GM12878 (cell line): ENCODE data around the gene SRCAP. TPM values are rescaled to one million over a fixed set of nuclear protein-coding genes. Genes with fewer than 3 reads are reported as not detected.

Experiments
- ATAC-seq: fragments of 200-7000 bp; cut with Tn5 transposase; 3 replicates; pipeline ENCODE4 v1.9.1; 2020; ENCODE audit warnings: mild to moderate bottlenecking, moderate library complexity
- BruUV-seq: library from RNA; stranded (reverse); fragments of 400-500 nt; replicated peaks from 2 replicates; lab custom pipeline; 2021; lab: Mats Ljungman, UMichigan
- CTCF ChIA-PET: fragments of 300-600 bp; sonication (Branson Sonifier 250); formaldehyde crosslinking; extraction: SDS; loops from one replicate; lab custom pipeline; 2021; ENCODE audit warnings: inconsistent platforms; lab: Yijun Ruan, JAX
- POLR2A ChIA-PET: fragments of 350-600 bp; formaldehyde crosslinking; extraction: SDS; loops from one replicate; lab custom pipeline; 2021; ENCODE audit warnings: inconsistent platforms; lab: Charles Lee
- RAD21 ChIA-PET: fragments of 300-600 bp; sonication (Branson Sonifier 250); formaldehyde crosslinking; loops from one replicate; lab custom pipeline; 2023; ENCODE audit warnings: antibody characterized with exemption; ENCODE audit not compliant: unreplicated experiment; lab: Charles Lee
- SMC1A ChIA-PET: fragments of 300-600 bp; sonication (Branson Sonifier 250); formaldehyde crosslinking; loops from one replicate; lab custom pipeline; 2023; ENCODE audit not compliant: unreplicated experiment, uncharacterized antibody; lab: Charles Lee
- DNase-seq: peaks from one replicate; pipeline ENCODE4 v3.0.0-alpha.2; 2011; ENCODE audit warnings: low read depth, low spot score
- FAIRE-seq: peaks from 3 replicates; lab custom pipeline; 2011; peaks lifted over from hg19 to GRCh38; lab: Jason Lieb, UNC
- H2AFZ ChIP-seq: 2 replicates; pipeline ENCODE4 v1.6.0; 2011; ENCODE audit warnings: low read depth, low read length, control low read depth; ENCODE audit not compliant: control insufficient read depth
- H3K27ac ChIP-seq: 2 replicates; pipeline ENCODE4 v1.5.1; 2011; ENCODE audit warnings: control low read depth; ENCODE audit not compliant: control insufficient read depth, insufficient read depth
- H3K27me3 ChIP-seq, 2 experiments: replicated peaks in 1 of 2; 2 replicates each; pipeline versions ENCODE4 v1.6.0 to v1.6.1; 2011; ENCODE audit warnings: low read length in 1 of 2; ENCODE audit not compliant: control insufficient read depth in 2 of 2, insufficient read depth in 2 of 2
- H3K36me3 ChIP-seq, 2 experiments: 2 replicates each; pipeline ENCODE4 v1.5.1; 2011; ENCODE audit warnings: low read length in 1 of 2; ENCODE audit not compliant: control insufficient read depth in 2 of 2, insufficient read depth in 2 of 2
- H3K4me1 ChIP-seq: 2 replicates; pipeline ENCODE4 v1.6.1; 2011; ENCODE audit warnings: mild to moderate bottlenecking, low read length, moderate library complexity, mixed read lengths; ENCODE audit not compliant: control insufficient read depth, insufficient read depth
- H3K4me2 ChIP-seq: 2 replicates; pipeline ENCODE4 v1.6.0; 2011; ENCODE audit warnings: control low read depth; ENCODE audit not compliant: control insufficient read depth, insufficient read depth
- H3K4me3 ChIP-seq: fragments of 200-600 bp; sonication (generic); 2 replicates; pipeline ENCODE4 v1.5.1; 2016
- H3K79me2 ChIP-seq: 2 replicates; pipeline ENCODE4 v1.6.0; 2011; ENCODE audit warnings: low read length; ENCODE audit not compliant: control insufficient read depth, insufficient read depth
- H3K9ac ChIP-seq: 2 replicates; pipeline ENCODE4 v1.8.0; 2011; ENCODE audit warnings: low read length, control low read depth, mixed read lengths; ENCODE audit not compliant: control insufficient read depth, insufficient read depth
- H3K9me3 ChIP-seq: replicated peaks from 3 replicates; pipeline ENCODE4 v1.5.1; 2011; ENCODE audit warnings: mild to moderate bottlenecking, low read length; ENCODE audit not compliant: control insufficient read depth, insufficient read depth
- H4K20me1 ChIP-seq: 2 replicates; pipeline ENCODE4 v1.6.0; 2011; ENCODE audit not compliant: control insufficient read depth, insufficient read depth
- ATF7 ChIP-seq: fragments of 450-650 bp; IDR thresholded peaks from 2 replicates; pipeline ENCODE4 v1.6.1; 2016; ENCODE audit warnings: low read depth, mild to moderate bottlenecking
- CHD4 ChIP-seq: fragments of 200-600 bp; sonication (generic); IDR thresholded peaks from 2 replicates; pipeline ENCODE4 v1.6.1; 2016; ENCODE audit warnings: mild to moderate bottlenecking
- CREM ChIP-seq: IDR thresholded peaks from 2 replicates; pipeline ENCODE4 v1.6.1; 2014; ENCODE audit warnings: antibody characterized with exemption, low read depth
- ELK1 ChIP-seq: IDR thresholded peaks from 2 replicates; pipeline ENCODE4 v1.6.1; 2012; ENCODE audit warnings: low read depth, low read length, improper control_type of control experiment
- ESRRA ChIP-seq: IDR thresholded peaks from 2 replicates; pipeline ENCODE4 v1.6.1; 2012; ENCODE audit warnings: mild to moderate bottlenecking, low read length, improper control_type of control experiment
- MAX ChIP-seq: IDR thresholded peaks from 2 replicates; pipeline ENCODE4 v1.6.1; 2012; ENCODE audit warnings: low read depth, low read length, improper control_type of control experiment
- MTA3 ChIP-seq: IDR thresholded peaks from 2 replicates; pipeline ENCODE4 v1.6.1; 2012; ENCODE audit warnings: low read length, inconsistent platforms, borderline replicate concordance
- MXI1 ChIP-seq: fragments of 150-350 bp; IDR thresholded peaks from 2 replicates; pipeline ENCODE4 v1.6.1; 2011; ENCODE audit warnings: low read depth, mild to moderate bottlenecking, inconsistent platforms, low read length, improper control_type of control experiment
- NFYA ChIP-seq: IDR thresholded peaks from 2 replicates; pipeline ENCODE4 v1.6.1; 2011; ENCODE audit warnings: low read depth, mild to moderate bottlenecking, low read length, improper control_type of control experiment, borderline replicate concordance
- PKNOX1 ChIP-seq: fragments of 450-650 bp; IDR thresholded peaks from 2 replicates; pipeline ENCODE4 v1.6.1; 2016; ENCODE audit warnings: mild to moderate bottlenecking
- PML ChIP-seq: IDR thresholded peaks from 2 replicates; pipeline ENCODE4 v1.6.1; 2012; ENCODE audit warnings: low read length, inconsistent platforms
- RAD51 ChIP-seq: fragments of 450-650 bp; IDR thresholded peaks from 2 replicates; pipeline ENCODE4 v1.6.1; 2016; ENCODE audit warnings: moderate library complexity, mild to moderate bottlenecking, inconsistent platforms
- SMARCA5 ChIP-seq: fragments of 450-650 bp; IDR thresholded peaks from 2 replicates; pipeline ENCODE4 v1.6.1; 2017; ENCODE audit warnings: mild to moderate bottlenecking
- SPI1 ChIP-seq: IDR thresholded peaks from 2 replicates; pipeline ENCODE4 v1.6.1; 2011; ENCODE audit warnings: low read depth, mild to moderate bottlenecking, low read length, moderate library complexity, borderline replicate concordance; ENCODE audit not compliant: insufficient read depth
- SREBF2 ChIP-seq: IDR thresholded peaks from 2 replicates; pipeline ENCODE4 v1.6.1; 2012; ENCODE audit warnings: mild to moderate bottlenecking, low read length
- TARDBP ChIP-seq: IDR thresholded peaks from 2 replicates; pipeline ENCODE4 v1.6.1; 2016; ENCODE audit warnings: borderline replicate concordance
- WGBS: methylation state at CpG from one replicate; pipeline ENCODE4 v1.1.6; 2016; ENCODE audit warnings: low lambda C conversion rate; ENCODE audit not compliant: insufficient replicate concordance, insufficient coverage; ENCODE audit errors: missing lambda C conversion rate; 5-methylcytosine and 5-hydroxymethylcytosine counted together
- in situ Hi-C: fragments of 300-500 bp; cut with MboI; formaldehyde crosslinking; loops from 9 replicates; pipeline ENCODE4 v1.14.3; 2018; ENCODE audit warnings: mixed read lengths
- intact Hi-C: fragments of 100-400 bp; cut with micrococcal nuclease; formaldehyde crosslinking; loops from one replicate; pipeline ENCODE4 v1.14.2; 2022; ENCODE audit not compliant: unreplicated experiment
- polyA plus RNA-seq, 11 experiments: library from polyadenylated mRNA; depleted of rRNA in 4 of 11; unstranded in 6 of 11; stranded (reverse) in 5 of 11; fragments of >200 nt; fragmentation: Nextera tagmentation in 4 of 11; fragmentation: Illumina TruSeq in 1 of 11; extraction: Ambion mirVana in 4 of 11; extraction: Trizol in 1 of 11; gene quantifications; 1 replicate in 1 of 11; 2 replicates in 10 of 11; pipeline versions ENCODE4 v1.2.1 to v1.2.3, GENCODE V29; 2011 to 2016; ENCODE audit warnings: inconsistent platforms in 2 of 11, missing spikeins in 2 of 11, low read depth in 1 of 11
- total RNA-seq, 4 experiments: library from RNA; depleted of rRNA in 3 of 4; stranded (reverse); fragments of >200 nt in 3 of 4; fragmentation: Illumina TruSeq in 1 of 4; extraction: Trizol in 1 of 4; gene quantifications; 2 replicates each; pipeline versions ENCODE4 v1.2.1 to v1.2.3, GENCODE V29; 2013 to 2021

Gene SRCAP
- total and polyA plus RNA-seq, 10 of the 15 experiments (the other 5 are each of a cell fraction or from before 2014, with no cell fraction given): 0.24 to 58.4 (median 11.6) TPM

GRCh38 chr16:30779596-30779995 lies 80.6 kb downstream of the SRCAP start:
- Histone ChIP-seq H3K9me3 (no peaks in the 10 kb centered on the region), H3K9ac (no peak overlapping the region), H3K4me1 (no peaks in the 10 kb centered on the region), H3K27me3 (no peaks in the 10 kb centered on the region), H3K79me2 (peaks cover 2% of the 10 kb centered on the region; the same call in 1 of the 2 replicates), H4K20me1 (no peaks in the 10 kb centered on the region), H3K4me3 (no peak overlapping the region), H3K4me2 (no peak overlapping the region), H2AFZ (no peak overlapping the region), H3K36me3 (no peaks in the 10 kb centered on the region), H3K27ac (no peak overlapping the region)
- in situ Hi-C loops: no loop called here
- FAIRE-seq: no peak
- SMC1A ChIA-PET: no interaction called here
- RAD21 ChIA-PET: no interaction called here
- TF ChIP-seq CREM (no peak), MXI1 (no peak), ESRRA (no peak)
- POLR2A ChIA-PET: no interaction called here
- WGBS: 49% methylated on average over 6 of the region's 6 CpGs
- CTCF ChIA-PET: interaction anchor here (0.6 kb wide), 1 partner anchor 70 kb away, joined by 3 read pairs; no protein-coding TSS in a partner anchor
- no peak for DNase-seq
- ATAC-seq: no peak
- intact Hi-C loops: no loop called here
- no TSS peak for BruUV-seq

GRCh38 chr16:30780021-30780420 lies 81.0 kb downstream of the SRCAP start:
- ChIA-PET RAD21 (no interaction called here), POLR2A (interaction anchor here (0.9 kb wide), 1 partner anchor 34 kb away, joined by 3 read pairs; no protein-coding TSS in a partner anchor), CTCF (interaction anchor here (0.6 kb wide), 1 partner anchor 69 kb away, joined by 3 read pairs; no protein-coding TSS in a partner anchor), SMC1A (no interaction called here)
- in situ Hi-C loops (no loop called here), intact Hi-C loops (no loop called here)
- Histone ChIP-seq H3K36me3 (no peaks in the 10 kb centered on the region), H3K9ac (no peak overlapping the region), H3K27me3 (no peaks in the 10 kb centered on the region), H4K20me1 (no peaks in the 10 kb centered on the region), H2AFZ (no peak overlapping the region), H3K4me2 (no peak overlapping the region), H3K79me2 (peaks cover 2% of the 10 kb centered on the region; the same call in 1 of the 2 replicates), H3K4me3 (no peak overlapping the region), H3K4me1 (no peaks in the 10 kb centered on the region), H3K27ac (no peak overlapping the region), H3K9me3 (no peaks in the 10 kb centered on the region)
- TF ChIP-seq ELK1: no peak
- no peak for TF ChIP-seq TARDBP
- no peak for TF ChIP-seq MAX
- no peak for TF ChIP-seq RAD51
- no peak for TF ChIP-seq SREBF2
- TF ChIP-seq SPI1: no peak
- no peak for TF ChIP-seq PML
- TF ChIP-seq PKNOX1: no peak
- no peak for TF ChIP-seq NFYA
- TF ChIP-seq ATF7: no peak
- TF ChIP-seq MTA3: no peak
- no peak for TF ChIP-seq SMARCA5
- TF ChIP-seq CHD4: no peak
- FAIRE-seq: no peak
- WGBS: 51% methylated on average over 3 of the region's 3 CpGs
- DNase-seq: no peak
- no peak for ATAC-seq
- BruUV-seq: no TSS peak
